CD4-positive, alpha-beta T cell treated with Interleukin-1 beta for 1 hour (primary cell): Measurements from ENCODE around the gene ITM2B.
"Not testable (repeated sequence)": the region's sequence is repeated elsewhere in the genome, so short reads cannot be mapped to it uniquely, and the experiment has no call there.

Source experiments
- DNase-seq, 2 donors: peaks; one replicate each; pipeline ENCODE4 v3.0.0-alpha.2; 2020 to 2022

Gene ITM2B

DNA sequence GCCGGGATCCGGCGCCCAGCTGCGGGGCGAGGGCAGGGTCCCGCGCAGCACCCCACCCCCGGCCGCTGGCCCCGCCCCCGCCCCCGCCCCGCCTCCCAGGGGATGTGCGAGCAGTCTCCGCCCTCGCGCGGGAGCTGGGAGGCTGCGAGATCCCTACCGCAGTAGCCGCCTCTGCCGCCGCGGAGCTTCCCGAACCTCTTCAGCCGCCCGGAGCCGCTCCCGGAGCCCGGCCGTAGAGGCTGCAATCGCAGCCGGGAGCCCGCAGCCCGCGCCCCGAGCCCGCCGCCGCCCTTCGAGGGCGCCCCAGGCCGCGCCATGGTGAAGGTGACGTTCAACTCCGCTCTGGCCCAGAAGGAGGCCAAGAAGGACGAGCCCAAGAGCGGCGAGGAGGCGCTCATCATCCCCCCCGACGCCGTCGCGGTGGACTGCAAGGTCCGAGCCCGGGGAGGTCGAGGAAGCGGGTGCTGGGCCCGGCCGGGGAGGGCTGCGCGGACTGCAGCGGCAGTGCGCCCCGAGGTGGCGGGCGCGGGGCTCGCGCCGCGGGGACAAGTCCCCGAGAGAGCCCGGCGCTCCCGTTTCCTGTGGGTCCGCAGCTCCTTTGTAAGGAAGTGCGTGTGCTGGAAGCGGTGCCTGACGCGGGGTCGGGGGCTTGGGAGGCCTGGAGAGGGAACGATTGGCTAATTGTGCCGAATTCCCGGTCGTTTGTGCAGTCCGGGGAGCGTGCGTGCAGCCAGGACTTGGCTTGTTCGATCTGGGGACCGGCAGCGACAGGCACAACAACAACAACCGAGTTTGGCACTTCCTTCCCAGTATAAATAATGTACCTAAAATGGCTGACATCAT lies at the start of gene ITM2B:
Gene ITM2B (plus strand): TSS at position 161 of the 843 bp plus-strand sequence. CDS start 155 bp downstream, at position 316.
- peak; percentile 68 to 73 for DNase-seq

DNA sequence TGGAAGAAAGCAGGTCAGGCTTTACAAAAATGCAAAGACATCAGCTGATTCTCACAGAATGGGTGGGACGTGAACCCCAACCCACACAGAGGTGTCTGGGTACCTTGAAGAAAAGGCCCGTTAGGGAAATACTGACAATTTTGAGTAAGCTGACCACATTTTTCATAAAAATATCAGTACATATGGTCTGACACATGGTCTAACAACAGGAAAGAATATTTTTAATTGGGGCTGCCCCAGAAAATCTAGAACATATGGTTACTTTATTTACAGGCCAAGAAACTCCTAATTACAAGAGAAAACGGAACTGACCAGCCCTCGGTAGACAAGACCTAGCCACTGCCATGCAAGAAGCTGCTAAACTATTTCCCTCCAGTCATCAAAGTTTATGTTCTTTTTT lies 48.7 kb upstream of the ITM2B start:
- no peak for DNase-seq

DNA sequence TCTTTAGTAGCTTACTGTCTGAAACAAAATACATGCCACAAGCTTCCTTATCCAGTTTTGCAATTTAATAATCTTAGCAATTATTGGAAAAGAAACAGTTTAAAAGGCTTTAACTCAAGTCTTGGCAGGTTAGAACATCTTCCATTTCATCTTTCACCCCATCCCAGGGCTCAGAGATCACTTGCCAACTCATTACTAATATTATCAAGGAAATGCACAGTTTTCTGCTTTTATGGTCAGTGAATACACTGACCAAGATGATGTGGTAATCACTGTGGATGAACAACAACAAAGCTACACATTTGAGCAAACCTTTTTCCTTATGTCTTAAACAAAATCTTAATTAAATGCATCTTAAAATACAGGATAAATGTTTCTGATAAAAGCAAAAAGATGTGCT lies 48.0 kb upstream of the ITM2B start:
- DNase-seq = no peak

DNA sequence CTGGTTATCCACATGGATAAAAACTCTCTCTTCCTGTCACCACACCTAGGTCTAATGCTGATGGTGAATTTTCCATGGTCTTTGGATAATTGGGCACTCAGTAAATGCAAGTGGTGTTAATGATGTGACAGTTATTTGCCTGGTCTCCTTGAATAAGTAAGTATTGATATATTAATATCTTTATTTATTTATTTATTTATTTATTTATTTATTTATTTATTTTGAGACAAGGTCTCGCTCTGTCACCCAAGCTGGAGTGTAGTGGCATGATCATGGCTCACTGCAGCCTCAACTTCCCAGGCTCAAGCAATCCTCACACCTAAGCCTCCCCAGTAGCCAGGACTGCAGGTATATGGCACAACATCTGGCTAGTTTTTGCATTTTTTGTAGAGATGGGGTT lies 46.3 kb upstream of the ITM2B start:
- no peak for DNase-seq

DNA sequence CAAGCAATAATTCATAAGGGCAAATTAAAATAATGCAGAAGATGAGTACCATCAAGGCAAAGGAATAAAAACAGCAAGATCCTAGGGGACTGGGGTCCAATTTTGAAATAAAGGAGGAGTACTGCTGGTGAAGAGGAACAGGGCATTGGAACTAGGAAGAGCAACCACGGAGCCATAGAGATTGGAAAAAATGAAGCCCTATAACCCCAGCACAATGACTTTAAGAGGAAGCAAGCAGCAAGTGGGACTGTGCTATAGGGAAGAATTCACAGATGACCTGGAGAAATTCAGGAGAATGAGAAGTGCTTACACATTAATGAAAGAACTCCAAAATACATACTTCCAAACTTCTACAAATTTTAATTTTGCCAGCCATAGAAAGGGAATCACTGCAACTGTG lies 44.9 kb upstream of the ITM2B start:
- no peak for DNase-seq

DNA sequence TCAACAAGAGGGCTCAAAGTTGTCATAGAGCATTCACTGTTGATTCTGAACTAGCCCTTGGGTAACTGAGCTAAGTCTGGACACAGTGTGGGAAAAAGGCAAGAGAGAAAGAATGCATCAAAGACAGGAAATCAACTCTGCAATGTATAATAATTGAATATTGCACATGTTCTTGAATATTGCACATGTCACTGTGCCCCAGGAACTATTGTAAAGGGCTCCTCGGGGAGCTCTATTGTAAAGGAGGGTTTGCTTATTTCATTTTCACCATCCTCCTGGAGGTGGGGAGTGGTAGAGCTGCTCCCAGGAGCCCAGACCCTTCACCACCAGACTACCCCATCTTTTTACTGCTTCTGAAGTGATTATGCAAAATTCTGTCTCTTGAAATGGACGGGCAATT lies 44.4 kb upstream of the ITM2B start:
- no peak for DNase-seq

DNA sequence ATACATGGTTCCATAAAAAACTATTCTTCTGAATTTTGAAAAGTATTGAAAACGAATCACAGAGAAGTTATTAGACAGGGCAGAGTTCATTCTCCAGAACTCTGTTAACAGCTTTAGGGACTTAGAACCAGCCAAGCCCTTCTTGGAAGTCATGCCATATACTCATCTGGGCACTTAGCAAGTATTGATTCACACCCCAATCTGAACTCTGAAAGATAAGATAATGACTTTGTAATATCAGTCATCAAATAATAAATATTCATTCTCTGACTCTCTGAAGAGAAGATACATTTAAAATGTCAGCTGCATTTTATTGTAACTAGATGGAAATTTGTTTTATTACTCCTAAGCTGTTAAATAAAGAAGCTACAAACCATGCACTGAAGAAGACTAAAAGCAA lies 43.8 kb upstream of the ITM2B start:
- DNase-seq = no peak

DNA sequence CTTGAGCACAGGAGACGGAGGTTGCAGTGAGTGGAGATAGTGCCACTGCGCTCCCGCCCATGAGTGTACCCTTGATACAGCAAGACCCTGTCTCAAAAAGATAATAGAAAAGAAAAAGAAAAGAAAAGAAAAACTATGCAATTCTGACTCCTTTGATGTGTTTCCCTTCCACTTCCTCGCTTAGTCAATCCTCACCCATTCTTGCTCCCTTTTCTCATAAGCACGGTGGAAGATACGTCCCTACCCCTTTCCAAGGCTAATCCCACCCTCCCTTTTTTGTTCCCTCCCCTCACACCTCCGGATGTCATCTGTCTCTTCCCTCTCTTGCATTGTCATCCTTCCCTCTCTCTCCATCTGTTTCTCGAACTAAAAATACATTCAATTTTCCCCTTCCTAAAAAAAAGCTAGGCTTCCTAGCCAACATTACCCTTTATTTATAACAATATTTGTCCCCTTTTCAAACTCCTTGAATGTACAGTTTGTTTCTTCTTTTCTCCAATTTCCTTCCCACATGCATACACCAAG lies 40.5 kb upstream of the ITM2B start:
- no peak for DNase-seq

DNA sequence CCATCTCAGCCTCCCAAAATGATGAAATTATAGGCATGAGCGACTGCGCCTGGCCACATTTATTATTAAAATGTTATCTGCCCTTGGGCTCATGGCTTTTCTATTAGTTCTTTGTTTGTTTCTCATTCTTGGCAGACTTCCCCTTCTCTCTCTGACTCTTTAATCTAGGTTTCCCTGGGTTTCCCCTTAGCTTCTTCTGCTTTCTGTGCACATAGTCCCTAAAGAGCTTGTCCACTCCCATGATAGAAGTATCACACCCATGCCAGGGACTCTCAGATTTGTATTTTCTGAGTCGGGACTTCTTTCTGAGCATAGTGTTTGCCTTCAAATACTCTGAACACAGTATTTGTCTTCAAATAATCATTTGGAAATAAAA lies 38.6 kb upstream of the ITM2B start:
- peak; percentile 13 to 14 for DNase-seq

DNA sequence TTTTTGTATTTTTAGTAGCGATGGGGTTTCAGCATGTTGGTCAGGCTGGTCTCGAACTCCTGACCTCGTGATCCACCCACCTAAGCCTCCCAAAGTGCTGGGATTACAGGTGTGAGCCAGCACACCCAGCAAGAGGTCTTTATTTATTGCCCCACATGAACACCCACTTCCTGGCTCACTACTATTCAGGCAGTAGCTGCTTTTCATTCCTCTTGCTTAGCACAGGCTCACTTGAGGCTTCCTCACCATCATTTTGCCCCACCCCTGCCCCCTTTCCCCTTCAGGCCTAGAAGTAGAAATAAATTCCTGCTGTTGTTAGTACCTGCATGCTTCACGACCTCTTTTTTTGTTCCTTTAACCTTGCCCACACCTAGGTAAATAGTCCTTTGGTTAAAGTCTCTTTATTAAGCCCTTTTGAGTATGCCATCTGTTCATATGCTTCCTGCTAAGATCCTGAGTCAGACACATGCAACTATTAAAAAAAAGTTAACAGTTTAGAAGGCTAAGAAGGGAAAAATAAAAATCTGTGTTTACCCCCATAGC lies 33.5 kb upstream of the ITM2B start:
- no peak for DNase-seq

DNA sequence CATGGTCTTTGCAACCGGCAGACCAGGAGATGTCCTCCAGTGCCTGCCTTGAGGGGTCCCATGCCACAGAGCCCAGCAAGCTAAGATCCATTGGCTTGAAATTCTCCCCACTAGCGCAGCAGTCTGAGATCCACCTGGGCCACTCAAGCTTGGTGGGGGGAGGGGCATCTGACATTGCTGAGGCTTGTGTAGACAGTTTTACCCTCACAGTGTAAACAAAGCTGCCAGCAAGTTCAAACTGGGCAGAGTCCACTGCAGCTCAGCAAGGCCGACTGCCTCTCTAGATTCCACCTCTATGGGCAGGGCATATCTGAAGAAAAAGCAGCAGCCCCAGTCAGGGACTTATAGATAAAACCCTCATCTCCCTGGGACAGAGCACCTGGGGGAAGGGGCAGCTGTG lies 32.0 kb upstream of the ITM2B start:
- no peak for DNase-seq

DNA sequence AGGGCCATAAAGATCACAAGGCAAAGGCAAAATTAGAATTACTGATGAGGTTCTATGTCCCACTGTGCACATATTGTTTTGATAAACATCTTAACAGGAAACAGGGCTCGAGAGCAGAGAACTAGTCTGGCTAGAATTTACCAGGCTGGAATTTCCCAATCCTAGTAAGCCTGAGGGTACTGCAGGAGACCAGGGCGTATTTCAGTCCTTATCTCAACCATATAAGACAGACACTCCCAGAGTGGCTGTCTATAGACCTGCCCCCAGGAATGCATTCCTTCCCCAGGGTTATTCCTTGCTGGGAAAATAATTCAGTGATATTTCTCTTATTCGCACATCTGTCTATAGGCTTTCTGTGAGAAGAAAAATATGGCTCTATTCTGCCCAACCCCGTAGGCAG lies 25.8 kb upstream of the ITM2B start:
- DNase-seq = not testable (repeated sequence)

DNA sequence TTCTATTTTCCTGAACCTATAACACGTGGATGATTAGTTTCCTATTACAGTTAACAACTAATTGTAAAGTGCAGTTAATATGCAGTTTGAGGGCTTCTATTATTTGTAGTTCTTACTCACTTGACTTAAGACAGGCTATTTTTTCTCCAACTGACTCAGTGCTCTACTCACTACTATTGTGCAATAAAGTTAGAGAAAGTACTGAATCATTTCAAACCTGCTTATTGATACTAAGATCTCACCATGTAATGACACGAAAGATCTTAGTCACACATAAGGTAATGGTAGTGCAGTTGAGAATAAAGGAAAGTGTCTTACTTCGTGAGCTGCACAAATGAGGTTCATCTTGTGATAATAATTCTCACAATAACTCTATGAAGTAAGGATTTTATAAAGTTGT lies 22.8 kb upstream of the ITM2B start:
- no peak for DNase-seq

DNA sequence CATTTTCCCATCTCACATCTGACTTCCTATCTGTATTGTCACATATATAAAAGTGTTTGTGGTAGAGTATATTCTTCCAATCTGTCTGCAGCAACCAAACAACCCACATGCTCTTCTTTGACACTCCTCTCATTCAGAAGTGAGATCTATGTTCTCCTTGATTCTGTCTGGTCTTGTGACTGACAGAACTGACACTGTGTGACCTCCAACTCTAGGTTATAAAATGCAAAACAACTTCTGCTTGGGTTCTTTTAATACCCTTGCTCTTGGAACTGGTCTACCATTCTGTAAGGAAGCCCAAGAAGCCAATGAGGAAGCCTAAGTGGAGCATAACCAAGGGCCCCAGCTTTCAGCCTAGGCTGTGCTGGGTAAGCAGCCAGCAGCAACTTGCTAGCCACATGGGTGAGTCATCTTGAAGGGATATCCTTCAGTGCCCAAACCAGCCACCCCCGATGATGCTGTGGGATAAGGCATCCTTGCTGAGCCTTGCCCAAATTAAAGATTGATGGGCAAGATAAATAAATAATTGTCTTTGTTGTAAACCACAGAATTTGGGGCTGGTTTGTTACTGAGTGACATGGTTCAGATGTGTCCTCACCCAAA lies 18.4 kb upstream of the ITM2B start:
- DNase-seq = peak in 1 of 2 donors; percentile 22

DNA sequence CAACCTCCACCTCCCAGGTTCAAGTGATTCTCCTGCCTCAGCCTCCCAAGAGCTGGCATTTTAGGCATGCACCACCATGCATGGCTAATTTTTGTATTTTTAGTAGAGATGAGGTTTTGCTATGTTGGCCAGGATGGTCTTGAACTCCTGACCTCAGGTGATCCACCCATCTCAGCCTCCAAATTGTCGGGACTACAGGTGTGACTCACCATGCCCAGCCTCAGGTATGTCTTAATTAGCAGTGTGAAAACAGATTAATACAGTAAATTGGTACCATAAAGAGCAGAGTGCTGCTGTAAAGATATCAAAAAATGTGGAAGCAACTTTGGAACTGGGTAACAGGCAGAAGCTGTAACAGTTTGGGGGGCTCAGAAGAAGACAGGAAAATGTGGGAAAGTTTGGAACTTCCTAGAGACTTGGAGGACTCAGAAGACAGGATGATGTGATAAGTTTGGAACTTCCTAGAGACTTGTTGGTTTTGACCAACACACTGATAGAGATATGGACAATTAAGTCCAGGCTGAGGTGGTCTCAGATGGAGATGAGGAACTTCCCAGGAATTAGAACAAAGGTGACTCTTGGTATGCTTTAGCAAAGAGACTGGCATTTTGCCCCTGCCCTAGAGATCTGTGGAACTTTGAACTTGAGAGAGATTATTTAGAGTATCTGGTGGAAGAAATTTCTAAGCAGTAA lies 17.3 kb upstream of the ITM2B start:
- not testable (repeated sequence) for DNase-seq

DNA sequence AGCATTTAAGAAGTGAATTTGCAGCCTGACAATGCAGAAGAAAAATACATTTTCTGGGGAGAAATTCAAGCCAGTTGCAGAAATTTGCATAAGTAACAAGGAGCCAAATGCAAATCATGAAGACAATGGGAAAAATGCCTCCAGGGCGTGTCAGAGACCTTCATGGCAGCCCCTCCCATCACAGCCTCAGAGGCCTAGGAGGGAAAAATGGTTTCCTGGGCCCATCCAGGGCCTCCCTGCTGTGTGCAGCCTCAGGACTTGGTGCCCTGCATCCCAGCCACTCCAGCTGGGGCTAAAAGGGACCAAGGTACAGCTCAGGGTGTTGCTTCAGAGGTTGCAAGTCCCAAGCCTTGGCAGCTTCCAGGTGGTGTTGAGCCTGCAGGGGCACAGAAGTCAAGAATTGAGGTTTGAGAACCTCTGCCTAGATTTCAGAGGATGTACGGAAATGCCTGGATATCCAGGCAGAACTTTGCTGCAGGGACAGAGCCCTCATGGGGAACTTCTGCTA lies 16.7 kb upstream of the ITM2B start:
- no peak for DNase-seq

DNA sequence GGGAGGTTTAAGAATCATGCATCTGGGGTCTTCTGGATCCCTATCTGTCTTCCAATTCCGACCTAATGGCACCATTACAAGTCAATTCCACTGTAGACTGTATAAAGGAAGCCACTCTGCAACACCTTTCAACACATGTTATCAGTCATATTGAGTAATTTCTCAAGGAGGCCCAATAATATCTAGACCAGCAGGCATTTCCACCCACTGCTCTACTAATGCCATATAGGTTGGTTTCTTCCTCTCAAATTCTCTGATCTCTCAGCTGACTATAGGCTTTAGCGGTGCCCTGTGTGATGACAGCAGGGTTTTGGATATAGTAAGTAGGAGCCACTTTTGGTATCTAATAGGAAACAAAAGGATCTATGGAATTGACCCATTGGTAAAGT lies 12.4 kb upstream of the ITM2B start:
- no peak for DNase-seq

DNA sequence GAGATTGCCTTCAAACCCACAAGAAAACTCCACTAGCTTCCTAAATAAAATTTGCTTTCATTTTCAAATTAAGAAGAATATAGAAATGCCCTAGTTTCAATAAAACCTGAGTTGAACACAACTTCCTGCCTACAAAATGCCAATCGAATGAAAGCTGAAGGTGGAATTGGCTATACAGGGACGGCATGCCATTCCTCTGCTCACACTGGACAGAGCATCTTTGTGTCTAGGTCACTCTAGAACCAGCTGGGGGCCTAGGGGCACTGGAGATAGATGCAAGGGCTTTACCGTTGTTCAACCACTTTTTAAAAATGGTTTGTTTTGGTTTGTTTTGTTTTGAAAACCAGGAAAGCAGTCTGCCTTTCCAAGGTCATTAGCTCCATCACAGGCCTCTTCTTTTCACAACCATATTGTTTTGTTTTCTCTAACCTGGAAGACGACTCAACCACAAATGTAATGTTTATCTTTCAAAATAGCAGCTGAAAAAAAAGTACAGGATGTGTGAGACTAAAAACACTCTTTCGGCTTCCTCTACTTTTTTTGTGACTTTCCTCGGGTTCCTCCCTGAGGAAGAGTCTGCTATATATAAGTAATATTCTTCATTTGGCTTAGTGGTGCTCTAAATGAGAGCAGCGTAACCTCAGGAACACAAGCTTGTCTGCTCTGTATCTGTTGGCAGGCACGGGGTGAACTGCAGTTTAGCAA lies 11.9 kb upstream of the ITM2B start:
- DNase-seq = peak in 1 of 2 donors; percentile 29

DNA sequence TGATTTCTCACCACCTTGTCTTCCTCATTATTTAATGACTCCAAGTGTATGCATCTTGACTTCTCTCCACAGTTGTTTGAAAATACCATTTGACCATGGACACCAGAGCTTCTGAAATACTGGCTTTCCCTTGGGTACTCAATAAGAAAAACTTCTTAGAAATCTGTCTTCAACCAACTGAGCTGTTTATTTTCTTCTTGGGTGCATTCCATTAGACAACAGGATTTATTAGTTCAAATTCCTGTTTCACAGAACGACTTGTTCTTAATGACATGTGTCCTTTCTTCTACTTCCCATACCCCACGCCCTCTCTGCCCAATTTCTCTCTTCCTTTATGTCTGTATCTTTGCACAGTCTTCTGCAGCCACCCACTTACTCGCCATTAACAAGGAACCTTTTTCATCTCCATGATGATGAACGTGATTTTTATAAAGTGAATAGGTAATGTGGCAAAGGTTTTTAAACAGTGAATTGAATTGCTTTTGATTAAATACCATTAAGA lies 11.3 kb upstream of the ITM2B start:
- DNase-seq = no peak

DNA sequence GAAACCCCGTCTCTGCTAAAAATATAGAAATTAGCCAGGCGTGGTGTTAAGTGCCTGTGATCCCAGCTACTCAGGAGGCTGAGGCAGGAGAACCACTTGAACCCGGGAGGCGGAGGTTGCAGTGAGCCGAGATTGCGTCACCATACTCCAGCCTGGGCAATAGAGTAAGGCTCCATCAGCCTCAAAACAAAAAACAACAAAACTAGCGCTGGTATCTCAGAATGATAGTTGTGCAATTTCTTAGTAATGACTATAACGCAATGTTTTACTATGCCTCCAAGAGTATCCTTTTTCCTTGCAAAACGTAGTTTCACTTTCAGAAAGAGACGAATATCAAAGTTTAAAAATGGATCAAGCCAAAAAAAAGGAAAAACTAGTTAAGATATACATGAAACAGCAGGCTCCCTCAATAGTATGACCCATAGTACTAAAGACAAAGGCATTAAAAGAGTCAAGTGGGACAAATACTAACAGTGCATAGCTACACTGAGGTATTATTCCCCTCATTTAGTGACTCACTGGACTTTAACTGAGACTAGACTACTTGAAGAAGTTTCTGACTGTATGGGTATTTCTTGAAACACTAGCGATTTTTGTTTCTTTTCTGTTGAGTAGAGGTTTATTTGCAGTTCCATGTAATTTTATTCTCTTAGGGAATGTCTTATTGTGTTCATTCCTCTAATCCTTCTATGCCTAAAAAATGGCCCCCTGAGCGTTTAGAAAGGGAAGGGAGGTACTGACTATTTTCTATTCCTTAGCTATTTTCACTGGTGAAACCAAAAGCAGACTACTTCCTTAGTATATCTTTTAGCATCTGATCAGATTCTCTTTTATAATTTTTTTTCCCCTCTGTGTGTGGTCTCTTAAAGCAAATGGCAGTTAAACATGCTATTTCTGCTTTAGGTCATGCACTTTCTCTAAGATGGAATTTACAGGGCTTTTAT lies 10.4 kb upstream of the ITM2B start:
- DNase-seq = peak in 1 of 2 donors; percentile 27

DNA sequence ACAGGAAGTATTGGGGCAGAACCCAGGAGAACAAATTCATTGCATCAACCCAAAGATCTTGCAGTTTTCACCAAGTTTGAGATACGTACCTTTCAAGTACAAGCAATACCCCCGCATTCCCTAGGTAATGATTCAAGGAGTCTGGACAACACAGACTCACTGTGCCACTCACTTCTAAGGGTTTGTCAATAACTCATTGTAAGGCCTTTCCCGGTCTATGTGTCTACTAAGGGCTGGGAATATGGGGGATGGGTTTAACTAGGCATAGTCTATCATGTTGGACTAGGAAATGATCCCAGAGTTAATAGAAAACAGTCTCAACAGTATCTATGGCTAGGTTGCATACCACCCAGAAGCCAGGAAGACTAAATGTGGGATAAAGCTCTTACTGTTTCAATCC lies 8.3 kb upstream of the ITM2B start:
- no peak for DNase-seq
